NB4 (cell line): ENCODE results near the gene ASB16.

Experiments
- DNase-seq: peaks from one replicate; pipeline ENCODE4 v3.0.0; 2010; ENCODE audit warnings: low read depth
- H3K4me3 ChIP-seq: one replicate; pipeline ENCODE4 v1.5.1; 2011; ENCODE audit warnings: mild to moderate bottlenecking, low read depth, low read length, moderate library complexity
- MAX ChIP-seq: IDR thresholded peaks from 2 replicates; pipeline ENCODE4 v1.6.1; 2011; ENCODE audit warnings: low read depth, low read length
- MYC ChIP-seq: IDR thresholded peaks from 2 replicates; pipeline ENCODE4 v1.6.1; 2011; ENCODE audit warnings: low read depth, low read length
- POLR2A ChIP-seq: IDR thresholded peaks from 2 replicates; pipeline ENCODE4 v1.6.1; 2011; ENCODE audit warnings: mild to moderate bottlenecking; ENCODE audit not compliant: insufficient read length; ENCODE audit errors: extremely low read depth
- TF ChIP-seq, protein P1 (sequence below): IDR thresholded peaks from one replicate; pipeline ENCODE4 v1.5.1; 2012; ENCODE audit warnings: low read depth, low read length

The ASB16 gene

GRCh38 chr17:44198721-44199552 is 28.4 kb downstream of the ASB16 start:
- TF ChIP-seq POLR2A (no peak), MAX (no peak), MYC (no peak)
- TF ChIP-seq, protein P1, sequence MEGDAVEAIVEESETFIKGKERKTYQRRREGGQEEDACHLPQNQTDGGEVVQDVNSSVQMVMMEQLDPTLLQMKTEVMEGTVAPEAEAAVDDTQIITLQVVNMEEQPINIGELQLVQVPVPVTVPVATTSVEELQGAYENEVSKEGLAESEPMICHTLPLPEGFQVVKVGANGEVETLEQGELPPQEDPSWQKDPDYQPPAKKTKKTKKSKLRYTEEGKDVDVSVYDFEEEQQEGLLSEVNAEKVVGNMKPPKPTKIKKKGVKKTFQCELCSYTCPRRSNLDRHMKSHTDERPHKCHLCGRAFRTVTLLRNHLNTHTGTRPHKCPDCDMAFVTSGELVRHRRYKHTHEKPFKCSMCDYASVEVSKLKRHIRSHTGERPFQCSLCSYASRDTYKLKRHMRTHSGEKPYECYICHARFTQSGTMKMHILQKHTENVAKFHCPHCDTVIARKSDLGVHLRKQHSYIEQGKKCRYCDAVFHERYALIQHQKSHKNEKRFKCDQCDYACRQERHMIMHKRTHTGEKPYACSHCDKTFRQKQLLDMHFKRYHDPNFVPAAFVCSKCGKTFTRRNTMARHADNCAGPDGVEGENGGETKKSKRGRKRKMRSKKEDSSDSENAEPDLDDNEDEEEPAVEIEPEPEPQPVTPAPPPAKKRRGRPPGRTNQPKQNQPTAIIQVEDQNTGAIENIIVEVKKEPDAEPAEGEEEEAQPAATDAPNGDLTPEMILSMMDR: no peak
- peak overlapping the region; percentile 78 for H3K4me3 ChIP-seq
- peak; percentile 75 for DNase-seq

GRCh38 chr17:44199553-44200477 is 29.3 kb downstream of the ASB16 start, which contains the start of gene ATXN7L3:
ATXN7L3 (minus strand) TSS chr17:44199884; CDS start chr17:44198070, 1,814 bp downstream.
- H3K4me3 ChIP-seq: peak within 1 kb of the TSS; percentile 78
- DNase-seq: peak; percentile 99
- peak; percentile 57 for TF ChIP-seq MAX
- peak; percentile 65 for TF ChIP-seq MYC
- TF ChIP-seq, protein P1: no peak

DNA sequence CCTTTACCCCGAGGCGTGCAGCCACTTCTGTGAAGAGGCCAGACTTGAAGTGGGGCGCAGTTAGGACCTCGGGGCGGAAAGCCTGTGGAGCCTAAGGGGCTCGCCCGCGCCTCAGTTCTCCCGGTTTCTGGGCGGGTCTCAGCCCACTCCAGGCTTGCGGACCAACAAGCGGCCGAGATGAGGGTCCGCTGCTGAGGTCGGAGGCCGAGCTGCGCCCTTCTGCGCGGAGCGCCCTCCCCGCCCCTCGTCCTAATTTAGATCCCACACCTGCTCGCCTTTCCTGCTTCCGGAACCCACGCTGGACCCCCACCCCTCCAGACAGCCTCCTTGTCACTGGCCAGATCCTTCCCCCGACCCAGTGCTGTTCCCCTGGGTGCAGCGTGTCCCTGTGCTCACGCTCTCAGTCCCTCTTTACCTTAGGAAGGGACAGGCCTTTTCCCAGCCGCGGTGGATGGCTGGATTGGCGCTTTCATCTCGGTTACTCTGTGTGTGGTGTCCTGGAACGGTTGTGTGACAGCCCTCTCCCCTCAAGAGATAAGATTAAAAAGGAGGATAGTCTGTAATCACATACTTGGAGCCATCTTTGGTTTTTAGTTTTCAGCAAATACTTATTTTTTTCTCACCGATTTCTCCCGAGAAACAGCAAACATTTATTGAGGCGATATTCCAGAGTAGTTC is 30.1 kb downstream of the ASB16 start:
- TF ChIP-seq MAX (no peak), MYC (peak; percentile 47; the same call in 1 of the 2 replicates), POLR2A (peak; percentile 36)
- TF ChIP-seq, protein P1: no peak
- peak overlapping the region; percentile 62 for H3K4me3 ChIP-seq
- no peak for DNase-seq

- no peak overlapping the region for H3K4me3 ChIP-seq
- DNase-seq: no peak
- TF ChIP-seq MAX: no peak
- TF ChIP-seq POLR2A: no peak
- TF ChIP-seq, protein P1: no peak
- no peak for TF ChIP-seq MYC
Observed at GRCh38 chr17:44202756-44203155, 32.3 kb downstream of the ASB16 start.

GRCh38 chr17:44203731-44204440 is 33.4 kb downstream of the ASB16 start:
- H3K4me3 ChIP-seq: no peak overlapping the region
- TF ChIP-seq MAX (peak; percentile 76), POLR2A (no peak), MYC (peak; percentile 47; the same call in 1 of the 2 replicates)
- TF ChIP-seq, protein P1: peak; percentile 75
- DNase-seq: peak; percentile 94
